ENCODE measurements around the gene MRPL14. TPM values are rescaled to one million over a fixed set of nuclear protein-coding genes. Genes with fewer than 3 reads are reported as not detected.
A peak's percentile ranks its signal among the peaks of the same experiment; 100 is the strongest.

MRPL14 gene
- total and polyA plus RNA-seq, 9 of the 15 experiments (the other 6 are each of a cell fraction or from before 2014, with no cell fraction given), result 126 to 424 (median 165) TPM

- TF ChIP-seq ZHX1 (conservative IDR thresholded peaks at IDR 0.05; ENCODE audit: low read length) (no peak), GATAD2B (IDR thresholded peaks at IDR 0.05; ENCODE audit: borderline replicate concordance) (no peak), ZBTB8A (IDR thresholded peaks at IDR 0.05; ENCODE audit: partially characterized antibody) (no peak), EGR1 (conservative IDR thresholded peaks at IDR 0.05) (peak; percentile 51; the same call in 1 of the 2 replicates), HEY1 (CRISPR knock-in tag; IDR thresholded peaks at IDR 0.05; ENCODE audit: borderline replicate concordance) (no peak), ZNF224 (CRISPR knock-in tag; IDR thresholded peaks at IDR 0.05) (no peak), ZNF444 (CRISPR knock-in tag; IDR thresholded peaks at IDR 0.05) (no peak), ZFX (CRISPR knock-in tag; IDR thresholded peaks at IDR 0.05) (no peak), ZNF644 (tag; IDR thresholded peaks at IDR 0.05; ENCODE audit: low read depth) (no peak), MAFG (tag; conservative IDR thresholded peaks at IDR 0.05) (no peak), SMARCB1 (IDR thresholded peaks at IDR 0.05; ENCODE audit: insufficient read length, low read depth) (no peak), ZC3H11A (IDR thresholded peaks at IDR 0.05; ENCODE audit: low read depth, low read length) (no peak), ZBTB7A (IDR thresholded peaks at IDR 0.05; ENCODE audit: borderline replicate concordance, control insufficient read depth, low read depth, low read length) (no peak), TFAP4 (CRISPR knock-in tag; IDR thresholded peaks at IDR 0.05; ENCODE audit: borderline replicate concordance) (peak; percentile 60; the same call in 1 of the 2 replicates), E2F6 (IDR thresholded peaks at IDR 0.05; ENCODE audit: borderline replicate concordance in 1 of 2, extremely low read depth in 1 of 2, insufficient read depth in 1 of 2, insufficient read length in 1 of 2, low read depth in 1 of 2, low read length in 1 of 2, poor library complexity in 1 of 2, severe bottlenecking in 1 of 2) (peak in 1 of 2 experiments; percentile 40), MAFK (IDR thresholded peaks at IDR 0.05; ENCODE audit: low read length) (no peak), CGGBP1 (CRISPR knock-in tag; IDR thresholded peaks at IDR 0.05) (no peak), ZNF263 (CRISPR knock-in tag; IDR thresholded peaks at IDR 0.05; ENCODE audit: borderline replicate concordance) (peak; percentile 66; the same call in 1 of the 2 replicates), HDAC3 (IDR thresholded peaks at IDR 0.05; ENCODE audit: borderline replicate concordance, partially characterized antibody) (no peak), TCF7L2 (IDR thresholded peaks at IDR 0.05; ENCODE audit: low read depth, low read length) (no peak), SP2 (IDR thresholded peaks at IDR 0.05; ENCODE audit: extremely low read depth, low read depth, low read length, poor library complexity, severe bottlenecking) (no peak), ZNF121 (CRISPR knock-in tag; conservative IDR thresholded peaks at IDR 0.05) (no peak), ZKSCAN8 (CRISPR knock-in tag; IDR thresholded peaks at IDR 0.05) (no peak), EP300 (IDR thresholded peaks at IDR 0.05; ENCODE audit: low read length) (no peak)
Measured at GRCh38 chr6:44166591-44167184, 39.4 kb upstream of the MRPL14 start (continued).

Data from K562 (cell line).